ENCODE results near the gene ERMARD. TPM values are rescaled to one million over a fixed set of nuclear protein-coding genes. Genes with fewer than 3 reads are reported as not detected.

Gene ERMARD
- total and polyA plus RNA-seq, 4 donors, result 27.2 to 44.9 (median 35.0) TPM

- Histone ChIP-seq H3K4me3 (ENCODE audit: low read depth, low read length) (no peak overlapping the region), H3K36me3 (ENCODE audit: control insufficient read depth, insufficient read depth, low read length) (no peaks in the 10 kb centered on the region), H3K9me3 (ENCODE audit: control insufficient read depth, insufficient read depth, low read length) (no peaks in the 10 kb centered on the region), H3K27me3 (ENCODE audit: control insufficient read depth, insufficient read depth, low read length) (no peaks in the 10 kb centered on the region), H3K4me1 (ENCODE audit: control insufficient read depth, insufficient read depth, low read length) (peaks cover 5% of the 10 kb centered on the region), H3K27ac (ENCODE audit: low read depth, low read length) (no peak overlapping the region)
- no peak for DNase-seq (ENCODE audit: low read depth in 4 of 6, low spot score in 6 of 6)
Measured at GRCh38 chr6:169729961-169730360, 21.5 kb upstream of the ERMARD start.

- DNase-seq (ENCODE audit: low read depth in 4 of 6, low spot score in 6 of 6), result peak in 1 of 6 donors; percentile 18
- WGBS (ENCODE audit: insufficient coverage), result 68% methylated on average over 5 of the region's 9 CpGs
- Histone ChIP-seq H3K4me1 (ENCODE audit: control insufficient read depth, insufficient read depth, low read length) (no peaks in the 10 kb centered on the region), H3K27ac (ENCODE audit: low read depth, low read length) (no peak overlapping the region), H3K4me3 (ENCODE audit: low read depth, low read length) (no peak overlapping the region), H3K27me3 (ENCODE audit: control insufficient read depth, insufficient read depth, low read length) (no peaks in the 10 kb centered on the region), H3K9me3 (ENCODE audit: control insufficient read depth, insufficient read depth, low read length) (no peaks in the 10 kb centered on the region), H3K36me3 (ENCODE audit: control insufficient read depth, insufficient read depth, low read length) (no peaks in the 10 kb centered on the region)
Measured at GRCh38 chr6:169738204-169738975, 13.0 kb upstream of the ERMARD start.

- DNase-seq (ENCODE audit: low read depth in 4 of 6, low spot score in 6 of 6), result no peak
- Histone ChIP-seq H3K27ac (ENCODE audit: low read depth, low read length) (no peak overlapping the region), H3K36me3 (ENCODE audit: control insufficient read depth, insufficient read depth, low read length) (no peaks in the 10 kb centered on the region), H3K9me3 (ENCODE audit: control insufficient read depth, insufficient read depth, low read length) (no peaks in the 10 kb centered on the region), H3K27me3 (ENCODE audit: control insufficient read depth, insufficient read depth, low read length) (no peaks in the 10 kb centered on the region), H3K4me1 (ENCODE audit: control insufficient read depth, insufficient read depth, low read length) (no peaks in the 10 kb centered on the region), H3K4me3 (ENCODE audit: low read depth, low read length) (no peak overlapping the region)
- WGBS (ENCODE audit: insufficient coverage), result no CpG with 5 or more reads among the region's 2 CpGs
Measured at GRCh38 chr6:169738976-169739529, 12.4 kb upstream of the ERMARD start.

GRCh38 chr6:169741344-169741743 is 10.1 kb upstream of the ERMARD start:
- Histone ChIP-seq H3K9me3 (ENCODE audit: control insufficient read depth, insufficient read depth, low read length) (no peaks in the 10 kb centered on the region), H3K4me1 (ENCODE audit: control insufficient read depth, insufficient read depth, low read length) (no peaks in the 10 kb centered on the region), H3K4me3 (ENCODE audit: low read depth, low read length) (no peak overlapping the region), H3K27ac (ENCODE audit: low read depth, low read length) (no peak overlapping the region), H3K36me3 (ENCODE audit: control insufficient read depth, insufficient read depth, low read length) (no peaks in the 10 kb centered on the region), H3K27me3 (ENCODE audit: control insufficient read depth, insufficient read depth, low read length) (no peaks in the 10 kb centered on the region)
- DNase-seq (ENCODE audit: low read depth in 4 of 6, low spot score in 6 of 6), result no peak

- H3K27ac ChIP-seq (ENCODE audit: low read depth, low read length), result no peak overlapping the region
- H3K4me1 ChIP-seq (ENCODE audit: control insufficient read depth, insufficient read depth, low read length), result no peaks in the 10 kb centered on the region
- H3K4me3 ChIP-seq (ENCODE audit: low read depth, low read length), result no peak overlapping the region
- 100% methylated on average over 2 of the region's 3 CpGs for WGBS (ENCODE audit: insufficient coverage)
- H3K36me3 ChIP-seq (ENCODE audit: control insufficient read depth, insufficient read depth, low read length), result no peaks in the 10 kb centered on the region
- DNase-seq (ENCODE audit: low read depth in 4 of 6, low spot score in 6 of 6), result no peak
- no peaks in the 10 kb centered on the region for H3K27me3 ChIP-seq (ENCODE audit: control insufficient read depth, insufficient read depth, low read length)
- H3K9me3 ChIP-seq (ENCODE audit: control insufficient read depth, insufficient read depth, low read length), result peaks cover 2% of the 10 kb centered on the region
Measured at GRCh38 chr6:169745405-169745804, 6.0 kb upstream of the ERMARD start.

- Histone ChIP-seq H3K4me1 (ENCODE audit: control insufficient read depth, insufficient read depth, low read length) (no peaks in the 10 kb centered on the region), H3K4me3 (ENCODE audit: low read depth, low read length) (no peak overlapping the region), H3K27ac (ENCODE audit: low read depth, low read length) (no peak overlapping the region), H3K9me3 (ENCODE audit: control insufficient read depth, insufficient read depth, low read length) (peaks cover 2% of the 10 kb centered on the region), H3K27me3 (ENCODE audit: control insufficient read depth, insufficient read depth, low read length) (no peaks in the 10 kb centered on the region), H3K36me3 (ENCODE audit: control insufficient read depth, insufficient read depth, low read length) (no peaks in the 10 kb centered on the region)
- WGBS (ENCODE audit: insufficient coverage), result 80% methylated on average over 1 of the region's 1 CpG
- DNase-seq (ENCODE audit: low read depth in 4 of 6, low spot score in 6 of 6), result no peak
Measured at GRCh38 chr6:169746556-169746955, 4.9 kb upstream of the ERMARD start.

GRCh38 chr6:169752074-169752623 is 727 bp downstream of the ERMARD start:
- Histone ChIP-seq H3K9me3 (ENCODE audit: control insufficient read depth, insufficient read depth, low read length) (no peaks in the 10 kb centered on the region), H3K27ac (ENCODE audit: low read depth, low read length) (peak overlapping the region; percentile 89), H3K36me3 (ENCODE audit: control insufficient read depth, insufficient read depth, low read length) (no peaks in the 10 kb centered on the region), H3K4me3 (ENCODE audit: low read depth, low read length) (peak overlapping the region; percentile 80), H3K4me1 (ENCODE audit: control insufficient read depth, insufficient read depth, low read length) (peaks cover 8% of the 10 kb centered on the region), H3K27me3 (ENCODE audit: control insufficient read depth, insufficient read depth, low read length) (no peaks in the 10 kb centered on the region)
- DNase-seq (ENCODE audit: low read depth in 4 of 6, low spot score in 6 of 6), result peak in 1 of 6 donors; percentile 33
- 13% methylated on average over 10 of the region's 19 CpGs for WGBS (ENCODE audit: insufficient coverage)

- Histone ChIP-seq H3K27ac (ENCODE audit: low read depth, low read length) (no peak overlapping the region), H3K4me3 (ENCODE audit: low read depth, low read length) (no peak overlapping the region), H3K36me3 (ENCODE audit: control insufficient read depth, insufficient read depth, low read length) (peaks cover 5% of the 10 kb centered on the region), H3K27me3 (ENCODE audit: control insufficient read depth, insufficient read depth, low read length) (no peaks in the 10 kb centered on the region), H3K9me3 (ENCODE audit: control insufficient read depth, insufficient read depth, low read length) (no peaks in the 10 kb centered on the region), H3K4me1 (ENCODE audit: control insufficient read depth, insufficient read depth, low read length) (peaks cover 8% of the 10 kb centered on the region)
- no peak for DNase-seq (ENCODE audit: low read depth in 4 of 6, low spot score in 6 of 6)
- WGBS (ENCODE audit: insufficient coverage), result 96% methylated on average over 5 of the region's 6 CpGs
Measured at GRCh38 chr6:169755162-169755561, 3.7 kb downstream of the ERMARD start.

GRCh38 chr6:169763308-169763707 is 11.9 kb downstream of the ERMARD start:
- no peaks in the 10 kb centered on the region for H3K4me1 ChIP-seq (ENCODE audit: control insufficient read depth, insufficient read depth, low read length)
- H3K9me3 ChIP-seq (ENCODE audit: control insufficient read depth, insufficient read depth, low read length), result no peaks in the 10 kb centered on the region
- 72% methylated on average over 10 of the region's 10 CpGs for WGBS (ENCODE audit: insufficient coverage)
- H3K27me3 ChIP-seq (ENCODE audit: control insufficient read depth, insufficient read depth, low read length), result no peaks in the 10 kb centered on the region
- peaks cover 49% of the 10 kb centered on the region for H3K36me3 ChIP-seq (ENCODE audit: control insufficient read depth, insufficient read depth, low read length)
- H3K27ac ChIP-seq (ENCODE audit: low read depth, low read length), result no peak overlapping the region
- H3K4me3 ChIP-seq (ENCODE audit: low read depth, low read length), result no peak overlapping the region
- DNase-seq (ENCODE audit: low read depth in 4 of 6, low spot score in 6 of 6), result no peak

GRCh38 chr6:169763881-169764280 is 12.5 kb downstream of the ERMARD start:
- Histone ChIP-seq H3K4me3 (ENCODE audit: low read depth, low read length) (no peak overlapping the region), H3K36me3 (ENCODE audit: control insufficient read depth, insufficient read depth, low read length) (peaks cover 52% of the 10 kb centered on the region), H3K27ac (ENCODE audit: low read depth, low read length) (no peak overlapping the region), H3K9me3 (ENCODE audit: control insufficient read depth, insufficient read depth, low read length) (no peaks in the 10 kb centered on the region), H3K27me3 (ENCODE audit: control insufficient read depth, insufficient read depth, low read length) (no peaks in the 10 kb centered on the region), H3K4me1 (ENCODE audit: control insufficient read depth, insufficient read depth, low read length) (no peaks in the 10 kb centered on the region)
- DNase-seq (ENCODE audit: low read depth in 4 of 6, low spot score in 6 of 6), result peak in 1 of 6 donors; percentile 17
- 84% methylated on average over 7 of the region's 10 CpGs for WGBS (ENCODE audit: insufficient coverage)
